ENCODE data around the gene COL23A1. TPM values are rescaled to one million over a fixed set of nuclear protein-coding genes. Genes with fewer than 3 reads are reported as not detected.

COL23A1 gene
- total and polyA plus RNA-seq, 2 of the 13 experiments (the other 11 are each of a cell fraction or from before 2014, with no cell fraction given) = not detected

DNA sequence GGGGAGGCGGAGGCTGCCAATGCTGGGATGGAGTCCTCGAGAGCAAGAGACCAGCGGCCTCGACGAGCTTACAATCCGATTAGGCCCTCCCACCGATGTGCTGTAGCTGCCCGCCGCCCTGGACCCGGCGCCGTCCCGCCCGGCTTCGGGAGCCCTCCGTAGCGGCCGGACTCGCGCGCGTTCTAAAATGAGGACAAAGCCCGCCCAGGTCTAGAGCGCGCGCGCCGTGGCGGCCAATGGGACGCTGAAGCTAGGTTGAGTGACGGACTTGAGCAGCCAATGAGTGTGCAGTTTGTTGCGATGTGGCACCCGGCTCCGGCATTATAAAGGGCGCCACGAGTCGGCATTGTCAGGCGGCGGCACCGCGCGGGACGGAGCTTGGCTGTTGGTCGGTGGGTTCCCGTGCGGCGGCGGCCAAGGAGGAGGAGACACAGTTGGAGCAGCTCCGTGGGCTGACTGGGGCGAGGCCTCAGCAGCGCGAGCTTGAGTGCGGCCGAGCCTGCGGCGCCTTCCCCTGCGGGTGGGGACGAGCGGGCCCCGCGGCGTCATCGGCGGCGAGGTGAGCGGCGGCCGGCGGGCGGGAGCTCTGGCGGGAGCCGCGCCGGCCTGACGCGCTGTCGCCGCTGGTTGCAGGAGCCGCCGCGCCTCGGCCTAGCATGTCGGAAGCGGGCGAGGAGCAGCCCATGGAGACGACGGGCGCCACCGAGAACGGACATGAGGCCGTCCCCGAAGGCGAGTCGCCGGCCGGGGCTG, 385.8 kb downstream of the COL23A1 start, which contains the start of gene HNRNPAB (continued):
- TF ChIP-seq MXI1 (IDR thresholded peaks at IDR 0.05; ENCODE audit: borderline replicate concordance, low read depth, low read length) (peak; percentile 83; the same call in 2 of the 3 replicates), MXD4 (CRISPR knock-in tag; IDR thresholded peaks at IDR 0.05) (peak; percentile 95), ZNF878 (CRISPR knock-in tag; IDR thresholded peaks at IDR 0.05) (peak; percentile 98), KMT2B (CRISPR knock-in tag; IDR thresholded peaks at IDR 0.05) (peak; percentile 86), ZBTB3 (CRISPR knock-in tag; IDR thresholded peaks at IDR 0.05; ENCODE audit: borderline replicate concordance, low read depth) (peak; percentile 80; the same call in 1 of the 2 replicates), GLI4 (CRISPR knock-in tag; IDR thresholded peaks at IDR 0.05; ENCODE audit: borderline replicate concordance) (peak; percentile 20; the same call in 1 of the 2 replicates), ZNF616 (CRISPR knock-in tag; IDR thresholded peaks at IDR 0.05; ENCODE audit: low read depth) (0 out of 2 replicates have a peak, but pooled peaks have one; percentile 71), NCOA1 (CRISPR knock-in tag; IDR thresholded peaks at IDR 0.05) (no peak), ZNF737 (CRISPR knock-in tag; IDR thresholded peaks at IDR 0.05; ENCODE audit: borderline replicate concordance) (no peak), ZFX (CRISPR knock-in tag; IDR thresholded peaks at IDR 0.05; ENCODE audit: low read depth) (peak; percentile 89), TSC22D2 (CRISPR knock-in tag; IDR thresholded peaks at IDR 0.05; ENCODE audit: borderline replicate concordance) (no peak), ZNF383 (CRISPR knock-in tag; IDR thresholded peaks at IDR 0.05; ENCODE audit: borderline replicate concordance) (peak; percentile 72; the same call in 1 of the 2 replicates), ZNF296 (CRISPR knock-in tag; conservative IDR thresholded peaks at IDR 0.05) (no peak; the same call in 1 of the 2 replicates), ZBTB7A (CRISPR knock-in tag; IDR thresholded peaks at IDR 0.05) (no peak; the same call in 1 of the 2 replicates), ZNF281 (CRISPR knock-in tag; IDR thresholded peaks at IDR 0.05; ENCODE audit: borderline replicate concordance) (peak; percentile 54; the same call in 1 of the 2 replicates), BCL6 (CRISPR knock-in tag; IDR thresholded peaks at IDR 0.05) (peak; percentile 42; the same call in 1 of the 2 replicates)
- TF ChIP-seq, protein P1, sequence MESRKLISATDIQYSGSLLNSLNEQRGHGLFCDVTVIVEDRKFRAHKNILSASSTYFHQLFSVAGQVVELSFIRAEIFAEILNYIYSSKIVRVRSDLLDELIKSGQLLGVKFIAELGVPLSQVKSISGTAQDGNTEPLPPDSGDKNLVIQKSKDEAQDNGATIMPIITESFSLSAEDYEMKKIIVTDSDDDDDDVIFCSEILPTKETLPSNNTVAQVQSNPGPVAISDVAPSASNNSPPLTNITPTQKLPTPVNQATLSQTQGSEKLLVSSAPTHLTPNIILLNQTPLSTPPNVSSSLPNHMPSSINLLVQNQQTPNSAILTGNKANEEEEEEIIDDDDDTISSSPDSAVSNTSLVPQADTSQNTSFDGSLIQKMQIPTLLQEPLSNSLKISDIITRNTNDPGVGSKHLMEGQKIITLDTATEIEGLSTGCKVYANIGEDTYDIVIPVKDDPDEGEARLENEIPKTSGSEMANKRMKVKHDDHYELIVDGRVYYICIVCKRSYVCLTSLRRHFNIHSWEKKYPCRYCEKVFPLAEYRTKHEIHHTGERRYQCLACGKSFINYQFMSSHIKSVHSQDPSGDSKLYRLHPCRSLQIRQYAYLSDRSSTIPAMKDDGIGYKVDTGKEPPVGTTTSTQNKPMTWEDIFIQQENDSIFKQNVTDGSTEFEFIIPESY (CRISPR knock-in tag; IDR thresholded peaks at IDR 0.05) = 0 out of 2 replicates have a peak, but pooled peaks have one; percentile 11
- TF ChIP-seq, protein P2, sequence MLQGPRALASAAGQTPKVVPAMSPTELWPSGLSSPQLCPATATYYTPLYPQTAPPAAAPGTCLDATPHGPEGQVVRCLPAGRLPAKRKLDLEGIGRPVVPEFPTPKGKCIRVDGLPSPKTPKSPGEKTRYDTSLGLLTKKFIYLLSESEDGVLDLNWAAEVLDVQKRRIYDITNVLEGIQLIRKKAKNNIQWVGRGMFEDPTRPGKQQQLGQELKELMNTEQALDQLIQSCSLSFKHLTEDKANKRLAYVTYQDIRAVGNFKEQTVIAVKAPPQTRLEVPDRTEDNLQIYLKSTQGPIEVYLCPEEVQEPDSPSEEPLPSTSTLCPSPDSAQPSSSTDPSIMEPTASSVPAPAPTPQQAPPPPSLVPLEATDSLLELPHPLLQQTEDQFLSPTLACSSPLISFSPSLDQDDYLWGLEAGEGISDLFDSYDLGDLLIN (CRISPR knock-in tag; IDR thresholded peaks at IDR 0.05; ENCODE audit: borderline replicate concordance) = no peak
- TF ChIP-seq, protein P3, sequence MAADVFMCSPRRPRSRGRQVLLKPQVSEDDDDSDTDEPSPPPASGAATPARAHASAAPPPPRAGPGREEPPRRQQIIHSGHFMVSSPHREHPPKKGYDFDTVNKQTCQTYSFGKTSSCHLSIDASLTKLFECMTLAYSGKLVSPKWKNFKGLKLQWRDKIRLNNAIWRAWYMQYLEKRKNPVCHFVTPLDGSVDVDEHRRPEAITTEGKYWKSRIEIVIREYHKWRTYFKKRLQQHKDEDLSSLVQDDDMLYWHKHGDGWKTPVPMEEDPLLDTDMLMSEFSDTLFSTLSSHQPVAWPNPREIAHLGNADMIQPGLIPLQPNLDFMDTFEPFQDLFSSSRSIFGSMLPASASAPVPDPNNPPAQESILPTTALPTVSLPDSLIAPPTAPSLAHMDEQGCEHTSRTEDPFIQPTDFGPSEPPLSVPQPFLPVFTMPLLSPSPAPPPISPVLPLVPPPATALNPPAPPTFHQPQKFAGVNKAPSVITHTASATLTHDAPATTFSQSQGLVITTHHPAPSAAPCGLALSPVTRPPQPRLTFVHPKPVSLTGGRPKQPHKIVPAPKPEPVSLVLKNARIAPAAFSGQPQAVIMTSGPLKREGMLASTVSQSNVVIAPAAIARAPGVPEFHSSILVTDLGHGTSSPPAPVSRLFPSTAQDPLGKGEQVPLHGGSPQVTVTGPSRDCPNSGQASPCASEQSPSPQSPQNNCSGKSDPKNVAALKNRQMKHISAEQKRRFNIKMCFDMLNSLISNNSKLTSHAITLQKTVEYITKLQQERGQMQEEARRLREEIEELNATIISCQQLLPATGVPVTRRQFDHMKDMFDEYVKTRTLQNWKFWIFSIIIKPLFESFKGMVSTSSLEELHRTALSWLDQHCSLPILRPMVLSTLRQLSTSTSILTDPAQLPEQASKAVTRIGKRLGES (CRISPR knock-in tag; IDR thresholded peaks at IDR 0.05; ENCODE audit: borderline replicate concordance) = 0 out of 2 replicates have a peak, but pooled peaks have one; percentile 59
